ENCODE measurements around the gene UMODL1. TPM values are rescaled to one million over a fixed set of nuclear protein-coding genes. Genes with fewer than 3 reads are reported as not detected.

Gene UMODL1
- total RNA-seq, 3 donors from 2014 or later (not counting 1 experiment from before 2014, with no cell fraction given): 0.14 to 0.28 TPM; not detected in 1

GRCh38 chr21:42098957-42099505 is 27.9 kb downstream of the UMODL1 start:
- no peak overlapping the region for H3K27ac ChIP-seq (ENCODE audit: low read length)
- intact Hi-C loops (cut with micrococcal nuclease): no loop called here
- H3K4me1 ChIP-seq (ENCODE audit: control insufficient read depth, insufficient read depth, low read length): no peaks in the 10 kb centered on the region
- H3K36me3 ChIP-seq (ENCODE audit: control insufficient read depth, insufficient read depth, low read length): no peaks in the 10 kb centered on the region
- Mint-ChIP-seq H3K4me3 (no peak overlapping the region), H3K9me3 (peaks cover 2 to 4% of the 10 kb centered on the region in 2 donors), H3K4me1 (no peaks in the 10 kb centered on the region), H3K36me3 (peaks cover 8% of the 10 kb centered on the region), H3K27me3 (ENCODE audit: low read depth in 2 of 2) (peaks cover 15 to 25% of the 10 kb centered on the region in 2 donors), H3K27ac (no peak overlapping the region)
- H3K27me3 ChIP-seq (ENCODE audit: control insufficient read depth, insufficient read depth, low read length): no peaks in the 10 kb centered on the region
- H3K9me3 ChIP-seq (ENCODE audit: control insufficient read depth, insufficient read depth, low read length): peaks cover 7% of the 10 kb centered on the region
- whole genome bisulfite sequencing (ENCODE audit: insufficient coverage): 94% methylated on average over 21 of the region's 21 CpGs
- no peak overlapping the region for H3K4me3 ChIP-seq (ENCODE audit: low read length)
- ATAC-seq (no peak), DNase-seq (no peak)
- no peak for TF ChIP-seq CTCF (IDR thresholded peaks at IDR 0.05)

- Mint-ChIP-seq H3K36me3 (no peaks in the 10 kb centered on the region), H3K4me3 (no peak overlapping the region), H3K27ac (no peak overlapping the region), H3K27me3 (ENCODE audit: low read depth in 2 of 2) (peaks cover 17 to 21% of the 10 kb centered on the region in 2 donors), H3K9me3 (no peaks in the 10 kb centered on the region), H3K4me1 (no peaks in the 10 kb centered on the region)
- intact Hi-C loops (cut with micrococcal nuclease): no loop called here
- WGBS (ENCODE audit: insufficient coverage): 83% methylated on average over 14 of the region's 14 CpGs
- H3K4me1 ChIP-seq (ENCODE audit: control insufficient read depth, insufficient read depth, low read length): no peaks in the 10 kb centered on the region
- H3K9me3 ChIP-seq (ENCODE audit: control insufficient read depth, insufficient read depth, low read length): no peaks in the 10 kb centered on the region
- no peak overlapping the region for H3K4me3 ChIP-seq (ENCODE audit: low read length)
- no peak for TF ChIP-seq CTCF (IDR thresholded peaks at IDR 0.05)
- H3K27ac ChIP-seq (ENCODE audit: low read length): no peak overlapping the region
- DNase-seq: no peak
- H3K36me3 ChIP-seq (ENCODE audit: control insufficient read depth, insufficient read depth, low read length): no peaks in the 10 kb centered on the region
- ATAC-seq: no peak
- no peaks in the 10 kb centered on the region for H3K27me3 ChIP-seq (ENCODE audit: control insufficient read depth, insufficient read depth, low read length)
Observed at GRCh38 chr21:42101246-42101645, 30.1 kb downstream of the UMODL1 start.

- TF ChIP-seq CTCF (IDR thresholded peaks at IDR 0.05): no peak
- Histone ChIP-seq H3K4me3 (ENCODE audit: low read length) (no peak overlapping the region), H3K36me3 (ENCODE audit: control insufficient read depth, insufficient read depth, low read length) (no peaks in the 10 kb centered on the region), H3K9me3 (ENCODE audit: control insufficient read depth, insufficient read depth, low read length) (no peaks in the 10 kb centered on the region), H3K4me1 (ENCODE audit: control insufficient read depth, insufficient read depth, low read length) (no peaks in the 10 kb centered on the region), H3K27me3 (ENCODE audit: control insufficient read depth, insufficient read depth, low read length) (no peaks in the 10 kb centered on the region), H3K27ac (ENCODE audit: low read length) (no peak overlapping the region)
- ATAC-seq (no peak), DNase-seq (no peak)
- intact Hi-C loops (cut with micrococcal nuclease): no loop called here
- H3K36me3 Mint-ChIP-seq: no peaks in the 10 kb centered on the region
- peaks cover 9 to 21% of the 10 kb centered on the region in 2 donors for H3K27me3 Mint-ChIP-seq (ENCODE audit: low read depth in 2 of 2)
- no peak overlapping the region for H3K4me3 Mint-ChIP-seq
- no peaks in the 10 kb centered on the region for H3K4me1 Mint-ChIP-seq
- H3K27ac Mint-ChIP-seq: no peak overlapping the region
- no peaks in the 10 kb centered on the region for H3K9me3 Mint-ChIP-seq
- 23% methylated on average over 6 of the region's 6 CpGs for WGBS (ENCODE audit: insufficient coverage)
Observed at GRCh38 chr21:42102076-42102475, 31.0 kb downstream of the UMODL1 start.

- Mint-ChIP-seq H3K4me3 (no peak overlapping the region), H3K36me3 (no peaks in the 10 kb centered on the region), H3K27me3 (ENCODE audit: low read depth in 2 of 2) (peaks cover 6 to 20% of the 10 kb centered on the region in 2 donors), H3K9me3 (no peaks in the 10 kb centered on the region), H3K27ac (no peak overlapping the region), H3K4me1 (no peaks in the 10 kb centered on the region)
- Histone ChIP-seq H3K4me3 (ENCODE audit: low read length) (no peak overlapping the region), H3K27me3 (ENCODE audit: control insufficient read depth, insufficient read depth, low read length) (no peaks in the 10 kb centered on the region), H3K36me3 (ENCODE audit: control insufficient read depth, insufficient read depth, low read length) (no peaks in the 10 kb centered on the region), H3K27ac (ENCODE audit: low read length) (no peak overlapping the region), H3K9me3 (ENCODE audit: control insufficient read depth, insufficient read depth, low read length) (no peaks in the 10 kb centered on the region), H3K4me1 (ENCODE audit: control insufficient read depth, insufficient read depth, low read length) (peaks cover 3% of the 10 kb centered on the region)
- DNase-seq (no peak), ATAC-seq (no peak)
- 95% methylated on average over 4 of the region's 5 CpGs for WGBS (ENCODE audit: insufficient coverage)
- TF ChIP-seq CTCF (IDR thresholded peaks at IDR 0.05): no peak
- intact Hi-C loops (cut with micrococcal nuclease): no loop called here
Observed at GRCh38 chr21:42102526-42102925, 31.4 kb downstream of the UMODL1 start.
